Thoracic aorta (tissue), 2 donors: ENCODE measurements around the gene HCN3. TPM values are rescaled to one million over a fixed set of nuclear protein-coding genes. Genes with fewer than 3 reads are reported as not detected.

ENCODE experiments used
- ATAC-seq: fragments of 150-250 bp; one replicate; pipeline ENCODE4 v1.8.0; 2017; ENCODE audit warnings: low read depth; ENCODE audit not compliant: insufficient number of reproducible peaks, low FRiP score
- DNase-seq: peaks from one replicate; pipeline ENCODE4 v3.0.0-alpha.2; 2020; ENCODE audit warnings: low spot score
- H3K27ac ChIP-seq, 2 donors: fragments of 200-600 bp; sonication (generic); 1 replicate in 1 of 2; 2 replicates in 1 of 2; pipeline ENCODE4 v1.5.1; 2016; ENCODE audit warnings: mild to moderate bottlenecking in 2 of 2, moderate library complexity in 2 of 2
- H3K27me3 ChIP-seq: fragments of 200-600 bp; sonication (generic); replicated peaks from 2 replicates; pipeline ENCODE4 v1.6.0; 2016; ENCODE audit warnings: mild to moderate bottlenecking; ENCODE audit not compliant: insufficient read depth
- H3K36me3 ChIP-seq: fragments of 200-600 bp; sonication (generic); one replicate; pipeline ENCODE4 v1.5.1; 2016
- H3K4me1 ChIP-seq, 2 donors: fragments of 200-600 bp; sonication (generic); 1 replicate in 1 of 2; 2 replicates in 1 of 2; pipeline versions ENCODE4 v1.5.1 to v1.6.0; 2016; ENCODE audit warnings: low read depth in 2 of 2, mild to moderate bottlenecking in 1 of 2; ENCODE audit not compliant: control insufficient read depth in 1 of 2
- H3K4me3 ChIP-seq: fragments of 200-600 bp; sonication (generic); 2 replicates; pipeline ENCODE4 v1.5.1; 2016; ENCODE audit warnings: mild to moderate bottlenecking
- H3K9me3 ChIP-seq: fragments of 200-600 bp; sonication (generic); 2 replicates; pipeline ENCODE4 v1.5.1; 2016
- total RNA-seq, 2 donors: library from RNA; depleted of rRNA; stranded (reverse); fragments of >200 nt; gene quantifications; one replicate each; pipeline versions ENCODE4 v1.1.0 to v1.2.3, GENCODE V29; 2016
- TF ChIP-seq, protein P1 (sequence below): fragments of 200-600 bp; sonication (generic); IDR thresholded peaks from one replicate; pipeline ENCODE4 v1.5.1; 2019; ENCODE audit warnings: antibody characterized with exemption

HCN3 gene
- total RNA-seq, 2 donors from 2014 or later: 0.92 to 1.9 TPM

DNA sequence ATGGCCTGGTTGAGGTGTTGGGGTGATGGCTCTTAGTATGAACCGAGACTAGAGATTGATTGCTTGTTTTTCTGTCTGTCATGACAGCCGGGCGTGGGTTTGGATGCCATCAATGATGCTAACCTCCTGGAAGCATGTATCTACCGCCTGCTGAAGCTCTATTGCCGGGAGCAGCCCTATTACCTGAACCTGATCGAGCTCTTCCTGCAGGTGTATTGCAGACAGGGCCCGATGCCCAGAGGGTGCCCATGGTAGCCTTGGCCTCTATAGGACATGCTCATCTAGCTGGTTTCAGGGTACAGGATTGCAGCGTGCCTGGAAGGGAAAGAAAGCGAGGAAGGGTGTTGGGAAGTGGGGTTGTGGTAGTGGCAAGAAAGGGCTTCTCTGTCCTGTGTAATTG is 40.8 kb downstream of the HCN3 start:
- no peak for DNase-seq
- Histone ChIP-seq H3K4me1 (peaks cover 10 to 20% of the 10 kb centered on the region in 2 donors), H3K27ac (no peak overlapping the region), H3K36me3 (peaks cover 4% of the 10 kb centered on the region), H3K27me3 (no peaks in the 10 kb centered on the region), H3K4me3 (no peak overlapping the region), H3K9me3 (no peaks in the 10 kb centered on the region)
- TF ChIP-seq, protein P1, sequence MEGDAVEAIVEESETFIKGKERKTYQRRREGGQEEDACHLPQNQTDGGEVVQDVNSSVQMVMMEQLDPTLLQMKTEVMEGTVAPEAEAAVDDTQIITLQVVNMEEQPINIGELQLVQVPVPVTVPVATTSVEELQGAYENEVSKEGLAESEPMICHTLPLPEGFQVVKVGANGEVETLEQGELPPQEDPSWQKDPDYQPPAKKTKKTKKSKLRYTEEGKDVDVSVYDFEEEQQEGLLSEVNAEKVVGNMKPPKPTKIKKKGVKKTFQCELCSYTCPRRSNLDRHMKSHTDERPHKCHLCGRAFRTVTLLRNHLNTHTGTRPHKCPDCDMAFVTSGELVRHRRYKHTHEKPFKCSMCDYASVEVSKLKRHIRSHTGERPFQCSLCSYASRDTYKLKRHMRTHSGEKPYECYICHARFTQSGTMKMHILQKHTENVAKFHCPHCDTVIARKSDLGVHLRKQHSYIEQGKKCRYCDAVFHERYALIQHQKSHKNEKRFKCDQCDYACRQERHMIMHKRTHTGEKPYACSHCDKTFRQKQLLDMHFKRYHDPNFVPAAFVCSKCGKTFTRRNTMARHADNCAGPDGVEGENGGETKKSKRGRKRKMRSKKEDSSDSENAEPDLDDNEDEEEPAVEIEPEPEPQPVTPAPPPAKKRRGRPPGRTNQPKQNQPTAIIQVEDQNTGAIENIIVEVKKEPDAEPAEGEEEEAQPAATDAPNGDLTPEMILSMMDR: no peak
- ATAC-seq: no peak

DNA sequence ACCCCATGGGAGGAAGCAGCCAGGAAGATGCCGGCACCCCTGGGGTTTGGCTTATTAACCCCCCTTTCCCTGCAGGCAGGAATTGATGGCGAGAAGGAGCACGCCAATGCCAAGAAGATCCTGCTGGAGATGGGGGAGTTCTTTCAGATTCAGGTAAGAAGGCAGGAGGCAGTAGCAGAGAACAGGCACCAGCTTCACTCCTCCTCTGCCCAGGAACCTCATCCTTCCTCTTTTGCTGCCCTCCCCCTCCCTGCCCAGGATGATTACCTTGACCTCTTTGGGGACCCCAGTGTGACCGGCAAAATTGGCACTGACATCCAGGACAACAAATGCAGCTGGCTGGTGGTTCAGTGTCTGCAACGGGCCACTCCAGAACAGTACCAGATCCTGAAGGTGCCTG is 42.3 kb downstream of the HCN3 start:
- ATAC-seq (no peak), DNase-seq (no peak)
- Histone ChIP-seq H3K4me1 (peaks cover 10 to 20% of the 10 kb centered on the region in 2 donors), H3K27ac (no peak overlapping the region), H3K4me3 (no peak overlapping the region), H3K9me3 (no peaks in the 10 kb centered on the region), H3K36me3 (no peaks in the 10 kb centered on the region), H3K27me3 (no peaks in the 10 kb centered on the region)
- TF ChIP-seq, protein P1: no peak

DNA sequence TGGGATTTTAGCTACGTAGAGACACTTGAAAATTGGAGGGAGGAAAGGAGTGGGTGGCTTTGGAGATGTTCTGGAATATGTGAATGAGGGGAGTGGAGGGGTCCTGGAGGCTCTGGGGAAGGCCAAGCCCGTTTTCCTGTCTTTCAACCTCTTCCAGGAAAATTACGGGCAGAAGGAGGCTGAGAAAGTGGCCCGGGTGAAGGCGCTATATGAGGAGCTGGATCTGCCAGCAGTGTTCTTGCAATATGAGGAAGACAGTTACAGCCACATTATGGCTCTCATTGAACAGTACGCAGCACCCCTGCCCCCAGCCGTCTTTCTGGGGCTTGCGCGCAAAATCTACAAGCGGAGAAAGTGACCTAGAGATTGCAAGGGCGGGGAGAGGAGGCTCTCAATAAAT is 43.0 kb downstream of the HCN3 start:
- Histone ChIP-seq H3K27me3 (no peaks in the 10 kb centered on the region), H3K9me3 (no peaks in the 10 kb centered on the region), H3K4me1 (peaks cover 10 to 25% of the 10 kb centered on the region in 2 donors), H3K36me3 (no peaks in the 10 kb centered on the region), H3K4me3 (peak overlapping the region; percentile 80), H3K27ac (peak overlapping the region; percentile 86 to 91)
- ATAC-seq (no peak), DNase-seq (no peak)
- TF ChIP-seq, protein P1: no peak

- Histone ChIP-seq H3K27ac (peak within 1 kb of the TSS; percentile 86 to 91), H3K4me3 (peak within 1 kb of the TSS; percentile 80), H3K36me3 (no peaks in the 10 kb centered on the region), H3K27me3 (no peaks in the 10 kb centered on the region), H3K4me1 (peaks cover 10 to 31% of the 10 kb centered on the region in 2 donors), H3K9me3 (no peaks in the 10 kb centered on the region)
- TF ChIP-seq, protein P1: no peak
- DNase-seq (peak; percentile 34), ATAC-seq (peak; percentile 10)
Observed at GRCh38 chr1:155320661-155321617, 43.7 kb downstream of the HCN3 start, which contains the start of gene RUSC1. TSS of gene RUSC1 (plus strand) at chr1:155320894. CDS start at chr1:155321774, 880 bp downstream.

- no peak for ATAC-seq
- H3K9me3 ChIP-seq: no peaks in the 10 kb centered on the region
- DNase-seq: no peak
- no peaks in the 10 kb centered on the region for H3K27me3 ChIP-seq
- H3K36me3 ChIP-seq: no peaks in the 10 kb centered on the region
- TF ChIP-seq, protein P1: no peak
- peak overlapping the region; percentile 80 for H3K4me3 ChIP-seq
- peak overlapping the region; percentile 86 to 91 for H3K27ac ChIP-seq
- H3K4me1 ChIP-seq: peaks cover 10 to 31% of the 10 kb centered on the region in 2 donors
Observed at GRCh38 chr1:155321639-155322503, 44.6 kb downstream of the HCN3 start.
